Gastrocnemius medialis (tissue), 4 donors: ENCODE results near the gene TRIM25. TPM values are rescaled to one million over a fixed set of nuclear protein-coding genes. Genes with fewer than 3 reads are reported as not detected.
A peak's percentile ranks its signal among the peaks of the same experiment; 100 is the strongest.

Source experiments
- ATAC-seq, 2 donors: fragments of 150-250 bp; one replicate each; pipeline ENCODE4 v1.9.1; 2016
- DNase-seq, 2 donors: peaks; one replicate each; pipeline ENCODE4 v3.0.0-alpha.2; 2019
- H3K27ac ChIP-seq, 4 donors: fragments of 200-600 bp; sonication (generic); 1 replicate in 1 of 4; 2 replicates in 3 of 4; pipeline ENCODE4 v1.5.1; 2016 to 2018; ENCODE audit warnings: mild to moderate bottlenecking in 2 of 4, moderate library complexity in 1 of 4
- H3K27me3 ChIP-seq, 3 donors: fragments of 200-600 bp; sonication (generic) in 2 of 3; 1 replicate in 1 of 3; 2 replicates in 2 of 3; pipeline versions ENCODE4 v1.5.1 to v1.6.0; 2016 to 2019; ENCODE audit warnings: mild to moderate bottlenecking in 1 of 3, moderate library complexity in 1 of 3
- H3K36me3 ChIP-seq, 2 donors: fragments of 200-600 bp; sonication (generic) in 1 of 2; one replicate each; pipeline ENCODE4 v1.5.1; 2017 to 2018
- H3K4me1 ChIP-seq, 2 donors: fragments of 200-600 bp; sonication (generic) in 1 of 2; one replicate each; pipeline ENCODE4 v1.5.1; 2016 to 2017; ENCODE audit warnings: mild to moderate bottlenecking in 2 of 2
- H3K4me3 ChIP-seq, 4 donors: fragments of 200-600 bp; sonication (generic) in 3 of 4; 1 replicate in 1 of 4; 2 replicates in 3 of 4; pipeline ENCODE4 v1.5.1; 2016 to 2019; ENCODE audit warnings: mild to moderate bottlenecking in 2 of 4
- H3K9me3 ChIP-seq, 3 donors: fragments of 200-600 bp; sonication (generic) in 2 of 3; 1 replicate in 1 of 3; 2 replicates in 2 of 3; pipeline ENCODE4 v1.5.1; 2016 to 2019
- POLR2A ChIP-seq, 2 donors: fragments of 450-650 bp; IDR thresholded peaks; one replicate each; pipeline ENCODE4 v1.6.1; 2017; ENCODE audit warnings: antibody characterized with exemption in 2 of 2, mild to moderate bottlenecking in 2 of 2, moderate library complexity in 2 of 2
- in situ Hi-C, 4 donors: fragments of 200-750 bp; cut with MboI; loops; one replicate each; pipeline versions ENCODE4 v1.15.0 to v1.8.0; 2017; ENCODE audit warnings: low sequenced_read_pairs in 4 of 4
- intact Hi-C: fragments of 100-400 bp; cut with DNase I; formaldehyde crosslinking; loops from one replicate; pipeline ENCODE4 v1.15.1; 2023; ENCODE audit warnings: low total_unique reads
- total RNA-seq, 4 donors: library from RNA; depleted of rRNA; stranded (reverse); fragments of >200 nt; gene quantifications; one replicate each; pipeline versions ENCODE4 v1.1.0 to v1.2.3, GENCODE V29; 2016
- TF ChIP-seq, protein P1 (sequence below), 5 experiments: fragments of 450-650 bp in 3 of 5; fragments of 200-600 bp in 2 of 5; sonication (generic) in 2 of 5; IDR thresholded peaks in 4 of 5; conservative IDR thresholded peaks in 1 of 5; 1 replicate in 4 of 5; 2 replicates in 1 of 5; pipeline ENCODE4 v1.5.1; 2016 to 2019; ENCODE audit warnings: antibody characterized with exemption in 5 of 5, mild to moderate bottlenecking in 3 of 5, moderate library complexity in 3 of 5

Gene TRIM25
- total RNA-seq, 4 donors from 2014 or later = 8.5 to 18.2 (median 15.1) TPM

GRCh38 chr17:56891751-56892150 lies 22.1 kb downstream of the TRIM25 start:
- Histone ChIP-seq H3K27ac (no peak overlapping the region), H3K36me3 (peaks cover 0 to 87% of the 10 kb centered on the region in 2 donors), H3K27me3 (no peaks in the 10 kb centered on the region), H3K4me1 (no peaks in the 10 kb centered on the region), H3K4me3 (no peak overlapping the region), H3K9me3 (no peaks in the 10 kb centered on the region)
- DNase-seq = no peak
- ATAC-seq = no peak
- in situ Hi-C loops = no loop called here
- intact Hi-C loops = loop anchor here (1.0 kb wide), 1 partner anchor 49 kb away; no protein-coding TSS in a partner anchor
- no peak for TF ChIP-seq POLR2A (IDR thresholded peaks at IDR 0.05)
- TF ChIP-seq, protein P1, sequence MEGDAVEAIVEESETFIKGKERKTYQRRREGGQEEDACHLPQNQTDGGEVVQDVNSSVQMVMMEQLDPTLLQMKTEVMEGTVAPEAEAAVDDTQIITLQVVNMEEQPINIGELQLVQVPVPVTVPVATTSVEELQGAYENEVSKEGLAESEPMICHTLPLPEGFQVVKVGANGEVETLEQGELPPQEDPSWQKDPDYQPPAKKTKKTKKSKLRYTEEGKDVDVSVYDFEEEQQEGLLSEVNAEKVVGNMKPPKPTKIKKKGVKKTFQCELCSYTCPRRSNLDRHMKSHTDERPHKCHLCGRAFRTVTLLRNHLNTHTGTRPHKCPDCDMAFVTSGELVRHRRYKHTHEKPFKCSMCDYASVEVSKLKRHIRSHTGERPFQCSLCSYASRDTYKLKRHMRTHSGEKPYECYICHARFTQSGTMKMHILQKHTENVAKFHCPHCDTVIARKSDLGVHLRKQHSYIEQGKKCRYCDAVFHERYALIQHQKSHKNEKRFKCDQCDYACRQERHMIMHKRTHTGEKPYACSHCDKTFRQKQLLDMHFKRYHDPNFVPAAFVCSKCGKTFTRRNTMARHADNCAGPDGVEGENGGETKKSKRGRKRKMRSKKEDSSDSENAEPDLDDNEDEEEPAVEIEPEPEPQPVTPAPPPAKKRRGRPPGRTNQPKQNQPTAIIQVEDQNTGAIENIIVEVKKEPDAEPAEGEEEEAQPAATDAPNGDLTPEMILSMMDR (IDR thresholded peaks at IDR 0.05 in 4 of 5, conservative IDR thresholded peaks at IDR 0.05 in 1 of 5) = peak in 4 of 5 experiments; percentile 14 to 50 (median 40)

DNA sequence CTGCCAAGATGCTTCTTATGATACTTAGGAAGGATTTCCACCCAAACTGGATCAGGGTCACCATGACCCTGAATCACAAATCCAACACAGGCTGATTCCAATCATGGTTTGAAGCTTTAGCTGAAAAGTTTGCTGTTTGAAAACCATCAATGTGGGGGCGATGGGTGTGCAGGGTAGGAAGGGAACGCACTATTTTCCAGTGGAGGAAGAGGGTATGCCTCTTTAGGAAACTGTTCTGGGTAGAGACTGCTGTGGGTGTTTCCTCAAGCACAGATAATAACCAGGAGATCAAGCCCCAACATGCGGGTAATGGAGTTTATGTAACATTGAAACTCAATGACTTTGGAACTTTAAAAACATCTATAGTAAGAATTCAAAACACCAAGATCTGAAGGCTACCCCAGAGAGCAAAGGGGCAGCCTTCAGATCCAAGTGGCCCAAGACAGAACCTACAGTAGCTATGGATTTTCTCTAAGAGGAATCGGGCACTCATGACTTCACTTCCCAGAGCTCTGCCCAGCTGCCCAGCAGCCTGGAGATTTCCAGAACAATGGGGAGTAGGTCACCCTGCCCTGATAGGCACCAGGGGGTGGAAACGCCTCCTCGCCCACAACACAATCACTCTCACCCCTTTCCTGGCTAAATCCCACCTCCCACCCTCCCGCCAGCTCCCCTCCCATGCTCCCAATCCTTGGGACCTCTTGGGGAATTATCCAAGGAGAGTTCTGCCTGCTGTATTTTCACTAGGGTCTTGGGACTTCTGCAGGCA lies 22.8 kb downstream of the TRIM25 start:
- intact Hi-C loops = loop anchor here (1.0 kb wide), 1 partner anchor 49 kb away; no protein-coding TSS in a partner anchor
- no peaks in the 10 kb centered on the region for H3K9me3 ChIP-seq
- in situ Hi-C loops = no loop called here

DNA sequence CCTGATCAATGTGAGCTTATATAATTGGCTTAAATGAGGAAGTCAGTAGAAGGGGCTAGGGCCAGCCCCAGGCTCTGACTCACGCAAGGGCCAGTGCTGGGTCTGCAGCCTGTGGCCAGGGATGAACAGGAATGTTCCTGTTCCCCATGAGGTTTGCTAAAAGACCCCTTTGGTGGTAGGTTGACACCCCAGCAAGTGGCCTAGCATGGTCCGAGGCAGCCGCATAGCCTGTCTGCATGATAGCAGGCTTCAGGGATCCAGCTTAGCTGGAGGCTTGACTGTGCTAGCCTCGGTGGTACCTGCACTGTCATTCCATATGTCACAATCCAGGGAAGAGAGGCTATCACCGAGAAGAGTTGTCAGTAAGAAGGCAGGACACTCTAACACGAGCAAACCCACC lies 23.5 kb downstream of the TRIM25 start:
- Histone ChIP-seq H3K36me3 (peaks cover 0 to 79% of the 10 kb centered on the region in 2 donors), H3K4me3 (no peak overlapping the region), H3K27me3 (no peaks in the 10 kb centered on the region), H3K4me1 (no peaks in the 10 kb centered on the region), H3K27ac (no peak overlapping the region), H3K9me3 (no peaks in the 10 kb centered on the region)
- no peak for TF ChIP-seq POLR2A (IDR thresholded peaks at IDR 0.05)
- TF ChIP-seq, protein P1 (IDR thresholded peaks at IDR 0.05 in 4 of 5, conservative IDR thresholded peaks at IDR 0.05 in 1 of 5) = no peak
- in situ Hi-C loops (no loop called here), intact Hi-C loops (no loop called here)
- no peak for DNase-seq
- ATAC-seq = no peak

More for the DNA sequence above, 22.8 kb downstream of the TRIM25 start:
- DNase-seq = no peak
- H3K4me1 ChIP-seq = no peaks in the 10 kb centered on the region
- TF ChIP-seq, protein P1 (IDR thresholded peaks at IDR 0.05 in 4 of 5, conservative IDR thresholded peaks at IDR 0.05 in 1 of 5) = no peak
- TF ChIP-seq POLR2A (IDR thresholded peaks at IDR 0.05) = no peak
- peaks cover 0 to 84% of the 10 kb centered on the region in 2 donors for H3K36me3 ChIP-seq
- ATAC-seq = no peak
- H3K27ac ChIP-seq = no peak overlapping the region
- no peak overlapping the region for H3K4me3 ChIP-seq
- H3K27me3 ChIP-seq = no peaks in the 10 kb centered on the region

GRCh38 chr17:56887552-56888467 lies 26.0 kb downstream of the TRIM25 start:
- H3K36me3 ChIP-seq = peaks cover 0 to 53% of the 10 kb centered on the region in 2 donors
- TF ChIP-seq, protein P1 (IDR thresholded peaks at IDR 0.05 in 4 of 5, conservative IDR thresholded peaks at IDR 0.05 in 1 of 5) = no peak
- TF ChIP-seq POLR2A (IDR thresholded peaks at IDR 0.05) = no peak
- in situ Hi-C loops = no loop called here
- DNase-seq = no peak
- no peak for ATAC-seq
- H3K27me3 ChIP-seq = no peaks in the 10 kb centered on the region
- H3K4me3 ChIP-seq = no peak overlapping the region
- intact Hi-C loops = loop anchor here (5.0 kb wide), 1 partner anchor 36 kb away; no protein-coding TSS in a partner anchor
- no peak overlapping the region for H3K27ac ChIP-seq
- no peaks in the 10 kb centered on the region for H3K4me1 ChIP-seq
- H3K9me3 ChIP-seq = no peaks in the 10 kb centered on the region
